K562 (cell line): ENCODE results near the gene EIF4E. TPM values are rescaled to one million over a fixed set of nuclear protein-coding genes. Genes with fewer than 3 reads are reported as not detected.

Source experiments
- ARID3A ChIP-seq: IDR thresholded peaks from 2 replicates; pipeline ENCODE4 v1.6.1; 2012; ENCODE audit warnings: low read depth, low read length, improper control_type of control experiment, borderline replicate concordance
- BCOR ChIP-seq: fragments of 450-650 bp; IDR thresholded peaks from 2 replicates; pipeline ENCODE4 v1.6.1; 2016
- BRF1 ChIP-seq: IDR thresholded peaks from 3 replicates; pipeline ENCODE4 v1.6.1; 2011; ENCODE audit warnings: borderline replicate concordance, mild to moderate bottlenecking; ENCODE audit not compliant: insufficient read length; ENCODE audit errors: extremely low read depth
- CHD2 ChIP-seq: IDR thresholded peaks from 2 replicates; pipeline ENCODE4 v1.6.1; 2011; ENCODE audit warnings: low read depth, low read length
- DMBX1 ChIP-seq: fragments of 250-450 bp; sonication (Bioruptor Pico); IDR thresholded peaks from 2 replicates; pipeline ENCODE4 v1.8.0; 2022; ENCODE audit warnings: inconsistent platforms, mild to moderate bottlenecking, moderate library complexity, borderline replicate concordance
- E2F5 ChIP-seq: sonication (generic); formaldehyde crosslinking; IDR thresholded peaks from 2 replicates; pipeline ENCODE4 v1.8.0; 2022; ENCODE audit warnings: mild to moderate bottlenecking, missing genetic modification reagents
- EWSR1 ChIP-seq: fragments of 450-650 bp; IDR thresholded peaks from 2 replicates; pipeline ENCODE4 v1.6.1; 2018; ENCODE audit warnings: borderline replicate concordance, mild to moderate bottlenecking, low read depth, moderate library complexity; ENCODE audit not compliant: partially characterized antibody
- GTF2F1 ChIP-seq: IDR thresholded peaks from 2 replicates; pipeline ENCODE4 v1.6.1; 2011; ENCODE audit warnings: low read depth, low read length, improper control_type of control experiment
- HDAC1 ChIP-seq, 2 experiments: fragments of 450-650 bp; IDR thresholded peaks; 2 replicates each; pipeline ENCODE4 v1.6.1; 2016 to 2017; ENCODE audit warnings: inconsistent platforms in 1 of 2, mild to moderate bottlenecking in 1 of 2, moderate library complexity in 1 of 2
- HNRNPH1 ChIP-seq: fragments of 200-400 bp; formaldehyde crosslinking; optimal IDR thresholded peaks from 2 replicates; pipeline ENCODE3; 2017; ENCODE audit warnings: low read depth, mild to moderate bottlenecking, low read length, moderate library complexity
- HNRNPL ChIP-seq: fragments of 200-400 bp; formaldehyde crosslinking; IDR thresholded peaks from 2 replicates; pipeline ENCODE4 v1.6.1; 2017; ENCODE audit warnings: low read depth, mild to moderate bottlenecking, low read length
- HNRNPLL ChIP-seq: fragments of 200-400 bp; formaldehyde crosslinking; IDR thresholded peaks from 2 replicates; pipeline ENCODE4 v1.6.1; 2017; ENCODE audit warnings: low read length, low read depth, mild to moderate bottlenecking; ENCODE audit not compliant: poor library complexity, severe bottlenecking
- MED1 ChIP-seq: sonication (generic); formaldehyde crosslinking; IDR thresholded peaks from 2 replicates; pipeline ENCODE4 v1.8.1; 2023; ENCODE audit warnings: missing genetic modification reagents, borderline replicate concordance
- MTF1 ChIP-seq: fragments of 250-450 bp; sonication (Bioruptor Pico); IDR thresholded peaks from 2 replicates; pipeline ENCODE4 v1.9.0; 2021; ENCODE audit warnings: moderate library complexity, mild to moderate bottlenecking, inconsistent platforms, borderline replicate concordance
- MYC ChIP-seq, 2 experiments: fragments of 250-450 bp in 1 of 2; sonication (Bioruptor Pico) in 1 of 2; IDR thresholded peaks; 2 replicates each; pipeline versions ENCODE4 v1.5.1 to v1.6.1; 2012 to 2021; ENCODE audit warnings: low read depth in 2 of 2, borderline replicate concordance in 1 of 2, improper control_type of control experiment in 1 of 2, low read length in 1 of 2, mild to moderate bottlenecking in 1 of 2, moderate library complexity in 1 of 2
- NFE2 ChIP-seq: IDR thresholded peaks from 2 replicates; pipeline ENCODE4 v1.6.1; 2014; ENCODE audit warnings: antibody characterized with exemption, low read depth
- NRF1 ChIP-seq, 2 experiments: fragments of 450-650 bp; IDR thresholded peaks in 1 of 2; conservative IDR thresholded peaks in 1 of 2; 2 replicates each; pipeline ENCODE4 v1.6.1; 2014; ENCODE audit warnings: mild to moderate bottlenecking in 2 of 2
- PCBP1 ChIP-seq: fragments of 200-400 bp; formaldehyde crosslinking; IDR thresholded peaks from 2 replicates; pipeline ENCODE4 v1.6.1; 2018; ENCODE audit warnings: mild to moderate bottlenecking, low read depth, low read length; ENCODE audit not compliant: poor library complexity, severe bottlenecking
- SMARCA5 ChIP-seq: fragments of 450-650 bp; IDR thresholded peaks from 2 replicates; pipeline ENCODE4 v1.6.1; 2016
- SNRNP70 ChIP-seq: fragments of 200-400 bp; formaldehyde crosslinking; optimal IDR thresholded peaks from 2 replicates; pipeline ENCODE3; 2017; ENCODE audit warnings: low read depth, low read length
- TBP ChIP-seq: optimal IDR thresholded peaks from 2 replicates; pipeline ENCODE3; 2011; ENCODE audit warnings: low read depth, low read length, improper control_type of control experiment
- ZNF174 ChIP-seq: fragments of 250-450 bp; sonication (Bioruptor Pico); IDR thresholded peaks from 2 replicates; pipeline ENCODE4 v1.4.0; 2020; ENCODE audit warnings: mild to moderate bottlenecking
- ZNF644 ChIP-seq: fragments of 200-800 bp; sonication (Bioruptor generic); IDR thresholded peaks from 2 replicates; pipeline ENCODE4 v1.6.1; 2016; ENCODE audit warnings: low read depth, missing genetic modification characterization, missing compliant biosample characterization
- ZNF668 ChIP-seq: fragments of 250-450 bp; sonication (Bioruptor Pico); IDR thresholded peaks from 2 replicates; pipeline ENCODE4 v1.8.0; 2022; ENCODE audit warnings: mild to moderate bottlenecking, inconsistent platforms
- polyA plus RNA-seq, 8 experiments: library from polyadenylated mRNA; depleted of rRNA in 4 of 8; stranded (reverse) in 5 of 8; unstranded in 3 of 8; fragments of >200 nt; fragmentation: Nextera tagmentation in 2 of 8; fragmentation: Illumina TruSeq in 1 of 8; extraction: Ambion mirVana in 2 of 8; extraction: Trizol in 1 of 8; gene quantifications; 2 replicates each; pipeline versions ENCODE4 v1.2.1 to v1.2.3, GENCODE V29; 2011 to 2014; ENCODE audit warnings: inconsistent platforms in 1 of 8, missing spikeins in 1 of 8
- total RNA-seq, 7 experiments: library from RNA; depleted of rRNA in 6 of 7; stranded (reverse); fragments of >200 nt in 6 of 7; fragmentation: Illumina TruSeq in 2 of 7; extraction: Trizol in 2 of 7; gene quantifications; 2 replicates each; pipeline versions ENCODE4 v1.2.1 to v1.2.3, GENCODE V29; 2011 to 2021; ENCODE audit warnings: low replicate concordance in 1 of 7

Gene EIF4E
- total and polyA plus RNA-seq, 9 of the 15 experiments (the other 6 are each of a cell fraction or from before 2014, with no cell fraction given): 164 to 489 (median 179) TPM

GRCh38 chr4:98928505-98929340 is at the start of gene EIF4E (continued):
- TF ChIP-seq E2F5 (CRISPR knock-in tag) (0 out of 2 replicates have a peak, but pooled peaks have one; percentile 48), BCOR (peak; percentile 49), TBP (peak; percentile 92), HNRNPH1 (no peak), ZNF668 (CRISPR knock-in tag) (no peak), ARID3A (peak; percentile 59; the same call in 1 of the 2 replicates), MED1 (CRISPR knock-in tag) (0 out of 2 replicates have a peak, but pooled peaks have one; percentile 39), NRF1 (conservative IDR thresholded peaks at IDR 0.05 in 1 of 2, IDR thresholded peaks at IDR 0.05 in 1 of 2) (peak; percentile 95), MYC (IDR thresholded peaks at IDR 0.05; ENCODE audit: low read depth, low read length) (peak; percentile 89), MYC (CRISPR knock-in tag; IDR thresholded peaks at IDR 0.05; ENCODE audit: borderline replicate concordance, low read depth) (peak; percentile 73; the same call in 1 of the 2 replicates), HDAC1 (IDR thresholded peaks at IDR 0.05) (peak; percentile 59 to 63; a peak in 3 of 4 replicates), ZNF174 (no peak), MTF1 (CRISPR knock-in tag) (no peak), SNRNP70 (no peak), GTF2F1 (no peak), PCBP1 (peak; percentile 86), ZNF644 (tag) (no peak), CHD2 (no peak; the same call in 1 of the 2 replicates), NFE2 (no peak), DMBX1 (CRISPR knock-in tag) (no peak), EWSR1 (no peak), HNRNPL (peak; percentile 54; the same call in 1 of the 2 replicates), SMARCA5 (no peak), HNRNPLL (peak; percentile 69), BRF1 (no peak)
